Limb (tissue), 2 donors: ENCODE results near the gene PVALEF.
"Not testable (repeated sequence)": the region's sequence is repeated elsewhere in the genome, so short reads cannot be mapped to it uniquely, and the experiment has no call there.

ENCODE experiments used
- DNase-seq, 2 donors: peaks; one replicate each; pipeline ENCODE4 v3.0.0-alpha.2; 2016; ENCODE audit errors: extremely low spot score in 2 of 2

The PVALEF gene

GRCh38 chr17:81143717-81144422 is 21.4 kb upstream of the PVALEF start:
- DNase-seq: no peak

GRCh38 chr17:81144423-81144781 is 20.9 kb upstream of the PVALEF start:
- DNase-seq: no peak

- not testable (repeated sequence) for DNase-seq
Measured at GRCh38 chr17:81146208-81146607, 19.1 kb upstream of the PVALEF start.

- DNase-seq: no peak
Measured at GRCh38 chr17:81147701-81148100, 17.6 kb upstream of the PVALEF start.

- no peak for DNase-seq
Measured at GRCh38 chr17:81148571-81148970, 16.7 kb upstream of the PVALEF start.

GRCh38 chr17:81148986-81149533 is 16.2 kb upstream of the PVALEF start:
- no peak for DNase-seq

GRCh38 chr17:81150377-81151077 is 14.8 kb upstream of the PVALEF start:
- no peak for DNase-seq

GRCh38 chr17:81151278-81151677 is 14.0 kb upstream of the PVALEF start:
- DNase-seq: no peak

GRCh38 chr17:81152288-81152828 is 12.9 kb upstream of the PVALEF start:
- DNase-seq: no peak

- DNase-seq: no peak
Measured at GRCh38 chr17:81153340-81153803, 11.9 kb upstream of the PVALEF start.

GRCh38 chr17:81154016-81154415 is 11.3 kb upstream of the PVALEF start:
- DNase-seq: not testable (repeated sequence)

- no peak for DNase-seq
Measured at GRCh38 chr17:81154961-81155360, 10.3 kb upstream of the PVALEF start.

- DNase-seq: no peak
Measured at GRCh38 chr17:81156866-81157805, 8.2 kb upstream of the PVALEF start.

GRCh38 chr17:81157848-81158687 is 7.2 kb upstream of the PVALEF start:
- DNase-seq: no peak

- no peak for DNase-seq
Measured at GRCh38 chr17:81158688-81159590, 6.4 kb upstream of the PVALEF start.

- DNase-seq: no peak
Measured at GRCh38 chr17:81159611-81160265, 5.6 kb upstream of the PVALEF start.

- DNase-seq: no peak
Measured at GRCh38 chr17:81160306-81160705, 5.0 kb upstream of the PVALEF start.

GRCh38 chr17:81160747-81161453 is 4.4 kb upstream of the PVALEF start:
- DNase-seq: no peak
